IMR-90 (cell line): ENCODE results near the gene JAKMIP1.

Experiments used
- BHLHE40 ChIP-seq: fragments of 150-350 bp; IDR thresholded peaks from 2 replicates; pipeline ENCODE4 v1.6.1; 2016; ENCODE audit warnings: mild to moderate bottlenecking, low read depth, low read length
- CEBPB ChIP-seq: IDR thresholded peaks from 2 replicates; pipeline ENCODE4 v1.6.1; 2012; ENCODE audit warnings: low read depth, low read length, improper control_type of control experiment
- CTCF ChIP-seq: conservative IDR thresholded peaks from 2 replicates; pipeline ENCODE4 v1.5.1; 2012; ENCODE audit warnings: mild to moderate bottlenecking, low read depth, low read length, improper control_type of control experiment
- FOS ChIP-seq: fragments of 150-350 bp; IDR thresholded peaks from 2 replicates; pipeline ENCODE4 v1.6.1; 2016; ENCODE audit warnings: low read depth, low read length
- MAFK ChIP-seq: IDR thresholded peaks from 2 replicates; pipeline ENCODE4 v1.6.1; 2012; ENCODE audit warnings: low read depth, low read length, improper control_type of control experiment
- MAZ ChIP-seq: IDR thresholded peaks from 2 replicates; pipeline ENCODE4 v1.6.1; 2012; ENCODE audit warnings: low read depth, mild to moderate bottlenecking, low read length, improper control_type of control experiment, moderate library complexity, borderline replicate concordance
- MXI1 ChIP-seq: IDR thresholded peaks from 2 replicates; pipeline ENCODE4 v1.6.1; 2012; ENCODE audit warnings: low read depth, mild to moderate bottlenecking, low read length, moderate library complexity, borderline replicate concordance
- NFE2L2 ChIP-seq: fragments of 150-350 bp; IDR thresholded peaks from 2 replicates; pipeline ENCODE4 v1.6.1; 2016; ENCODE audit warnings: low read depth, mild to moderate bottlenecking, low read length
- POLR2A ChIP-seq: IDR thresholded peaks from 2 replicates; pipeline ENCODE4 v1.6.1; 2012; ENCODE audit warnings: mild to moderate bottlenecking, low read depth, low read length
- RAD21 ChIP-seq: IDR thresholded peaks from 2 replicates; pipeline ENCODE4 v1.6.1; 2012; ENCODE audit warnings: low read length, improper control_type of control experiment
- RCOR1 ChIP-seq: IDR thresholded peaks from 2 replicates; pipeline ENCODE4 v1.6.1; 2012; ENCODE audit warnings: mild to moderate bottlenecking, low read length, improper control_type of control experiment; ENCODE audit not compliant: insufficient replicate concordance
- RFX5 ChIP-seq: IDR thresholded peaks from 2 replicates; pipeline ENCODE4 v1.8.0; 2012; ENCODE audit warnings: low read depth, mild to moderate bottlenecking, low read length, moderate library complexity
- SMC3 ChIP-seq: fragments of 150-350 bp; IDR thresholded peaks from 2 replicates; pipeline ENCODE4 v1.6.1; 2016; ENCODE audit warnings: low read depth, mild to moderate bottlenecking, antibody characterized with exemption, low read length, moderate library complexity
- USF2 ChIP-seq: fragments of 150-350 bp; IDR thresholded peaks from 2 replicates; pipeline ENCODE4 v1.6.1; 2017; ENCODE audit warnings: mild to moderate bottlenecking, antibody characterized with exemption, low read length, low read depth

- no peak for TF ChIP-seq CTCF
- TF ChIP-seq CEBPB: no peak
- TF ChIP-seq USF2: no peak
- no peak for TF ChIP-seq MXI1
- TF ChIP-seq BHLHE40: no peak
- TF ChIP-seq RCOR1: no peak
- TF ChIP-seq SMC3: no peak
- no peak for TF ChIP-seq POLR2A
- no peak for TF ChIP-seq MAFK
- TF ChIP-seq NFE2L2: no peak
- no peak for TF ChIP-seq RFX5
- no peak for TF ChIP-seq RAD21
- no peak for TF ChIP-seq MAZ
- no peak for TF ChIP-seq FOS
Measured at GRCh38 chr4:6104541-6105130, 95.7 kb downstream of the JAKMIP1 start.
